Activated T-helper 1 cell treated with anti-CD3 and anti-CD28 coated beads, Interleukin-12 subunit alpha, Interleukin-12 subunit beta, Interleukin-2, Interleukin-4 antibody, amounts not matched to agents 30 ng/mL and 10 ng/mL and 1 ng/mL, durations not matched to agents 14 hours and 24 hours and 36 hours (primary cell): ENCODE measurements around the gene SLC6A11. TPM values are rescaled to one million over a fixed set of nuclear protein-coding genes. Genes with fewer than 3 reads are reported as not detected.

Experiments used
- DNase-seq: peaks from one replicate; pipeline ENCODE4 v3.0.0; 2021; ENCODE audit warnings: low spot score
- H3K27ac Mint-ChIP-seq: one replicate; pipeline ENCODE4 v1.8.0; 2021; ENCODE audit warnings: mild to moderate bottlenecking, mixed read lengths
- H3K27me3 Mint-ChIP-seq: one replicate; pipeline ENCODE4 v1.8.0; 2022; ENCODE audit warnings: mild to moderate bottlenecking, moderate library complexity, mixed read lengths; ENCODE audit not compliant: insufficient read depth
- H3K36me3 Mint-ChIP-seq: one replicate; pipeline ENCODE4 v1.8.0; 2021; ENCODE audit warnings: low read depth, mixed read lengths
- H3K4me1 Mint-ChIP-seq: one replicate; pipeline ENCODE4 v1.8.0; 2021; ENCODE audit warnings: low read depth, mixed read lengths
- H3K4me3 Mint-ChIP-seq: one replicate; pipeline ENCODE4 v1.8.0; 2021; ENCODE audit warnings: mild to moderate bottlenecking, moderate library complexity, mixed read lengths
- H3K9me3 Mint-ChIP-seq: one replicate; pipeline ENCODE4 v1.8.0; 2021; ENCODE audit warnings: mixed read lengths
- intact Hi-C: fragments of 100-400 bp; cut with micrococcal nuclease; formaldehyde crosslinking; loops from one replicate; pipeline ENCODE4 v1.15.1; 2024
- total RNA-seq: library from RNA; stranded (reverse); gene quantifications from 2 replicates; pipeline ENCODE4 v1.2.3, GENCODE V29; 2022

Gene SLC6A11
- total RNA-seq, 1 donor from 2014 or later = not detected

GRCh38 chr3:10855083-10855870 lies 39.2 kb downstream of the SLC6A11 start:
- no peaks in the 10 kb centered on the region for H3K4me1 Mint-ChIP-seq

GRCh38 chr3:10855871-10856662 lies 40.0 kb downstream of the SLC6A11 start:
- Mint-ChIP-seq H3K4me3 (no peak overlapping the region), H3K36me3 (no peaks in the 10 kb centered on the region), H3K27ac (no peak overlapping the region), H3K4me1 (no peaks in the 10 kb centered on the region), H3K9me3 (no peaks in the 10 kb centered on the region), H3K27me3 (no peaks in the 10 kb centered on the region)
- intact Hi-C loops = no loop called here
- DNase-seq = no peak

More at GRCh38 chr3:10855083-10855870, 39.2 kb downstream of the SLC6A11 start:
- Mint-ChIP-seq H3K27ac (no peak overlapping the region), H3K36me3 (no peaks in the 10 kb centered on the region), H3K9me3 (no peaks in the 10 kb centered on the region), H3K4me3 (no peak overlapping the region), H3K27me3 (no peaks in the 10 kb centered on the region)
- no peak for DNase-seq
- intact Hi-C loops = no loop called here

- no peak for DNase-seq
- intact Hi-C loops = no loop called here
- no peaks in the 10 kb centered on the region for H3K9me3 Mint-ChIP-seq
Measured at GRCh38 chr3:10857235-10857634, 41.2 kb downstream of the SLC6A11 start.

GRCh38 chr3:10858091-10858490 lies 42.1 kb downstream of the SLC6A11 start:
- H3K27me3 Mint-ChIP-seq = no peaks in the 10 kb centered on the region
- no peak overlapping the region for H3K27ac Mint-ChIP-seq
- no peak overlapping the region for H3K4me3 Mint-ChIP-seq
- H3K4me1 Mint-ChIP-seq = no peaks in the 10 kb centered on the region
- no peaks in the 10 kb centered on the region for H3K36me3 Mint-ChIP-seq
- no peak for DNase-seq
- no peaks in the 10 kb centered on the region for H3K9me3 Mint-ChIP-seq
- intact Hi-C loops = no loop called here

More at GRCh38 chr3:10857235-10857634, 41.2 kb downstream of the SLC6A11 start:
- Mint-ChIP-seq H3K27ac (no peak overlapping the region), H3K36me3 (no peaks in the 10 kb centered on the region), H3K4me1 (no peaks in the 10 kb centered on the region), H3K27me3 (no peaks in the 10 kb centered on the region), H3K4me3 (no peak overlapping the region)

GRCh38 chr3:10867384-10867783 lies 51.4 kb downstream of the SLC6A11 start:
- no peaks in the 10 kb centered on the region for H3K9me3 Mint-ChIP-seq
- DNase-seq = no peak
- H3K4me3 Mint-ChIP-seq = no peak overlapping the region
- H3K27me3 Mint-ChIP-seq = no peaks in the 10 kb centered on the region
- no peaks in the 10 kb centered on the region for H3K36me3 Mint-ChIP-seq
- no peaks in the 10 kb centered on the region for H3K4me1 Mint-ChIP-seq
- intact Hi-C loops = no loop called here
- no peak overlapping the region for H3K27ac Mint-ChIP-seq

- DNase-seq = no peak
- Mint-ChIP-seq H3K27ac (no peak overlapping the region), H3K9me3 (no peaks in the 10 kb centered on the region), H3K4me1 (no peaks in the 10 kb centered on the region), H3K27me3 (no peaks in the 10 kb centered on the region), H3K4me3 (no peak overlapping the region), H3K36me3 (no peaks in the 10 kb centered on the region)
- intact Hi-C loops = no loop called here
Measured at GRCh38 chr3:10869460-10869859, 53.4 kb downstream of the SLC6A11 start.

- no peak for DNase-seq
- H3K27ac Mint-ChIP-seq = no peak overlapping the region
- H3K9me3 Mint-ChIP-seq = no peaks in the 10 kb centered on the region
- H3K36me3 Mint-ChIP-seq = no peaks in the 10 kb centered on the region
- no peaks in the 10 kb centered on the region for H3K4me1 Mint-ChIP-seq
- H3K27me3 Mint-ChIP-seq = peaks cover 3% of the 10 kb centered on the region
- intact Hi-C loops = no loop called here
- H3K4me3 Mint-ChIP-seq = no peak overlapping the region
Measured at GRCh38 chr3:10870296-10870695, 54.3 kb downstream of the SLC6A11 start.

- no peaks in the 10 kb centered on the region for H3K4me1 Mint-ChIP-seq
- DNase-seq = no peak
- H3K9me3 Mint-ChIP-seq = no peaks in the 10 kb centered on the region
- intact Hi-C loops = no loop called here
- H3K4me3 Mint-ChIP-seq = no peak overlapping the region
- H3K27me3 Mint-ChIP-seq = peaks cover 3% of the 10 kb centered on the region
- no peak overlapping the region for H3K27ac Mint-ChIP-seq
- no peaks in the 10 kb centered on the region for H3K36me3 Mint-ChIP-seq
Measured at GRCh38 chr3:10873415-10873814, 57.4 kb downstream of the SLC6A11 start.

- Mint-ChIP-seq H3K27ac (no peak overlapping the region), H3K27me3 (peaks cover 4% of the 10 kb centered on the region), H3K4me1 (no peaks in the 10 kb centered on the region), H3K4me3 (no peak overlapping the region), H3K36me3 (no peaks in the 10 kb centered on the region), H3K9me3 (no peaks in the 10 kb centered on the region)
- DNase-seq = no peak
- intact Hi-C loops = no loop called here
Measured at GRCh38 chr3:10875914-10876313, 59.9 kb downstream of the SLC6A11 start.

GRCh38 chr3:10876661-10877060 lies 60.6 kb downstream of the SLC6A11 start:
- H3K36me3 Mint-ChIP-seq = no peaks in the 10 kb centered on the region

GRCh38 chr3:10882851-10883250 lies 66.8 kb downstream of the SLC6A11 start:
- H3K27ac Mint-ChIP-seq = no peak overlapping the region
- intact Hi-C loops = loop anchor here (1.0 kb wide), 1 partner anchor 125 kb away; no protein-coding TSS in a partner anchor
- peaks cover 2% of the 10 kb centered on the region for H3K27me3 Mint-ChIP-seq
- no peaks in the 10 kb centered on the region for H3K9me3 Mint-ChIP-seq
- DNase-seq = no peak
- no peaks in the 10 kb centered on the region for H3K36me3 Mint-ChIP-seq
- no peaks in the 10 kb centered on the region for H3K4me1 Mint-ChIP-seq
- H3K4me3 Mint-ChIP-seq = no peak overlapping the region

More at GRCh38 chr3:10876661-10877060, 60.6 kb downstream of the SLC6A11 start:
- no peak for DNase-seq
- Mint-ChIP-seq H3K27me3 (peaks cover 4% of the 10 kb centered on the region), H3K4me1 (no peaks in the 10 kb centered on the region), H3K27ac (no peak overlapping the region), H3K9me3 (no peaks in the 10 kb centered on the region), H3K4me3 (no peak overlapping the region)
- intact Hi-C loops = no loop called here

- H3K36me3 Mint-ChIP-seq = no peaks in the 10 kb centered on the region
Measured at GRCh38 chr3:10883478-10884234, 67.6 kb downstream of the SLC6A11 start.

More at GRCh38 chr3:10883478-10884234, 67.6 kb downstream of the SLC6A11 start:
- Mint-ChIP-seq H3K9me3 (no peaks in the 10 kb centered on the region), H3K4me3 (no peak overlapping the region), H3K27me3 (peaks cover 3% of the 10 kb centered on the region), H3K4me1 (no peaks in the 10 kb centered on the region), H3K27ac (no peak overlapping the region)
- DNase-seq = no peak
- intact Hi-C loops = loop anchor here (1.0 kb wide), 1 partner anchor 125 kb away; no protein-coding TSS in a partner anchor
